Middle frontal gyrus (tissue), 1 donor: ENCODE results near the gene ME1.
"Not testable (repeated sequence)": the region's sequence is repeated elsewhere in the genome, so short reads cannot be mapped to it uniquely, and the experiment has no call there.

Source experiments
- DNase-seq: peaks from one replicate; pipeline ENCODE4 v3.0.0-alpha.2; 2015; ENCODE audit warnings: low spot score; ENCODE audit errors: extremely low spot score

The ME1 gene

GRCh38 chr6:83359638-83360037 lies 71.2 kb downstream of the ME1 start:
- no peak for DNase-seq

DNA sequence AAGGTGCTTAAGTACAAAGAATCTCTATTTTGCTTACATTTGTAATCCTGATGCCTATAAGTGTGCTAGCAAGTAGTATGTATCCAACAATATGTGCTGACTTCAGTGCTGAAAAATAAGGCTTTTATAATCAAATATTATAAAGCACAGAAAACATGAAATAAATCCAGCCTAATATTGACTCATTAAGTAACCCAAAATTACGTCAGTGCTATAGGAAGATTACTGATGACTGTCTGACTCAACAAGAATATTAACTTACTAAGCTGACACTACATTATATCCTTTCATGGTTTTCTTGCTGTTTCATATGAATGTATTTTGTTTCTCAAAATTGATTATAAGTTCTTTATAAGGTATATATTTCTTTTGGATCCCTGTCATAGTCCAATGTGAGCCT lies 76.1 kb downstream of the ME1 start:
- DNase-seq = no peak

DNA sequence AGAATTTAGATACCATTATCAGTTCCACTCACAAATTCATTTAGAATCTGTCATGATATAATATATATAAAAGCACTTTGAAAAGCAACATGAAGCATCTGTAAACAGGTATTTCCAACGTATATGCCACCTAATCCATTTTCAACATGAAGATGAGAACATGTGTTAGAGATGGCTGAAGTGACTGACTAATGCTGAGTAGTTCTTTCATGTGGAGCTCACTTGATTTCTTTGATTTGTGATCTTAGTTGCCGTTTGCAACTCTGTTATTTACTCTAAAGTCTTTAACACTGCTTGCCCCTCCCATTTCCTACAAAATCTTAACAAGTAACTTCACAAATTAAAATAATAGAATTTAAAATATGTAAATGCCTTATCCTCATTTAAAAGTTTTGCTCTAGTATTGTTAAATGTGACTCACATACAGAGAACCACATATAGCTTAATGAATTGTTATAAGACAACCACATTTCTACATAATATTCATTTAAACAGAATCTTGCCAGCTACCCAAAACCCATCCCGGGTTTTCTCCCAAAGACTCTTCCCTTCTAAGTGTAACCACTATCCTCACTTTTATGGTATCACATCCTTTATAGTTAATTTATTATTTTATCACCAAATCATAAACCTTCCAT lies 78.3 kb downstream of the ME1 start:
- no peak for DNase-seq

DNA sequence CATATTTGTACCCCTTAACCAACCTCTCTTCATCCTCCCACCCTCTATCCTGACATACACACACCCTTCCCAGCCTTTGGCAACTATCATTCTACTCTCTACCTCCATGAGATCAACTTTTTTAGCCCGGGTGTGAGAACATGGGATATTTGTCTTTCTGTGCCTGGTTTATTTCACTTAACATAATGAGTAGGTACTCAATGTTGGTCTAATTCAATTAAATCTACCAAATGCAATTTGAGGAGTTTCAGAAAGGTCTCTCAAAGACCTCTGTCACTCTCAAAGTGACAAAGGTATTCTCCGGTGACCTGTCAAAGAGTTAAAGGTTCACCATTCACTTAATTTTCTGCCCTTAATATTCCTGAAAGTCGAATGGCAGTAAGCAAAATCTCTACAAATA lies 87.7 kb downstream of the ME1 start:
- DNase-seq = no peak

GRCh38 chr6:83341765-83342164 lies 89.1 kb downstream of the ME1 start:
- DNase-seq = no peak

DNA sequence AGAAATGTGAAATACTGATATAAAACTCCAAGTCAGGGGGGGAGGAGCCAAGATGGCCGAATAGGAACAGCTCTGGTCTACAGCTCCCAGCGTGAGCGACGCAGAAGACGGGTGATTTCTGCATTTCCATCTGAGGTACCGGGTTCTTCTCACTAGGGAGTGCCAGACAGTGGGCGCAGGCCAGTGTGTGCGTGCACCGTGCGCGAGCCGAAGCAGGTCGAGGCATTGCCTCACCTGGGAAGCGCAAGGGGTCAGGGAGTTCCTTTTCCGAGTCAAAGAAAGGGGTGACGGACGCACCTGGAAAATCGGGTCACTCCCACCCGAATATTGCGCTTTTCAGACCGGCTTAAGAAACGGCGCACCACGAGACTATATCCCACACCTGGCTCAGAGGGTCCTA lies 96.9 kb downstream of the ME1 start:
- not testable (repeated sequence) for DNase-seq

DNA sequence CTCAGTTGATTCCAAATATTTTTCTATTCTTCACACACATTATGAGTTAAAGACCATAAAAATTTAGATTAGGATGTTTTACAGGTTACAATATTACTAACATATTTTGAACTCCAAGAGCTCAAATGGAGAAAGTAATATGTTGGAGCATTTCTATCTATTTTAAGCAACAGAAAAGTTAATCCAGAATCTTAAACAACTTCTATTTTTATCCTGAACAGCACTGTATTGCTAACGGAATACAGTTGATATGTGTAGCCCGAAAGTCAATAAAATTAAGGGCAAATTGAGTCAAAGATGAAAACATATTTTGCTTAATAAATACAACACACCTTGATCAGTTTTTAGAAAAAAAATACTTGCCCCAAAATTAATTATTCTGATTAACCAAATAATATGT lies 97.4 kb downstream of the ME1 start:
- DNase-seq = no peak

- no peak for DNase-seq
These were observed 116.2 kb downstream of the ME1 start for GRCh38 chr6:83314693-83315092.

- DNase-seq = no peak
These were observed 117.0 kb downstream of the ME1 start for GRCh38 chr6:83313882-83314281.

- DNase-seq = no peak
These were observed 119.6 kb downstream of the ME1 start for GRCh38 chr6:83311231-83311630.

GRCh38 chr6:83310046-83310445 lies 120.8 kb downstream of the ME1 start:
- DNase-seq = no peak

- DNase-seq = no peak
These were observed 121.5 kb downstream of the ME1 start for GRCh38 chr6:83309344-83309743.

DNA sequence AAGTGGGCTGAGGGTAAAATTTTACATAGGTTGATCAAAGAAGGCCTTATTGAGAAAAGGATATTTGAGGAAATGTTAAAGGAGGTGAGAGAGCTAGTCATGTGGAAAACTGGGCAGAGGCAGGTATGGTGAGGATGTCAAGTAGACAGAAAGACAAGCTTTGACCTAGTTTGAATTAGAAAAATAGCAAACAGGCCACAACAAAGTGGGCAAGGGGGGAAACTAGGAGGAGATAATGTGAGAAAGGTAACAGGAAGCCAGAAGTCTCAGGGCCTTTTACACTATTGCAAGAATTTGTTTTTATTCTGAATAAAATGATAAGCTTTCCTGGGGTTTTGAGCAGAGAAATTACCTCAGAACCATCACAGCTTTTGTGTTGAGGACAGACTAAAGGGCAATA lies 122.0 kb downstream of the ME1 start:
- DNase-seq = no peak

- no peak for DNase-seq
These were observed 123.0 kb downstream of the ME1 start for GRCh38 chr6:83307849-83308248.

GRCh38 chr6:83303426-83303825 lies 127.4 kb downstream of the ME1 start:
- no peak for DNase-seq

DNA sequence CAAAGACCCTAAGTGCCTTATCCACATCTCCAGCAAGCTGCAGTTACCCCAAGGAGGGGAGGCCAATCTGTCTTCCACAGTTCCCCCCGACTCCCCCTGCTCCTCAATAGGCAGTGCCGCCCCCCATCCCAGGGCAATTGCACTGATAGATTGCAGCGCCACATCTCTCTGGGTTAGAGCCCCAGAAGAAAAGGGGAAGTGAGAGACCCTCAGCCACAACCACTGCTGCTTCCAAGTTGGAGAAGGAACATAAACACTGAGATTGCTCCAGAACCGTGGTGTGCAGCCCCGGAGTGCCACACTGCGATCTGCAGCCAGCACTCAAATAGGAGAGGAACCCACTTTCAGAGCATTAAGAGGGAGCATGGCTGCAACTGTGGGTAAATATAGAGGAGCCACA lies 136.2 kb downstream of the ME1 start:
- no peak for DNase-seq

- DNase-seq = no peak
These were observed 137.7 kb downstream of the ME1 start for GRCh38 chr6:83292900-83293843.

GRCh38 chr6:83287298-83287697 lies 143.6 kb downstream of the ME1 start:
- DNase-seq = not testable (repeated sequence)

- DNase-seq = no peak
These were observed 144.9 kb downstream of the ME1 start for GRCh38 chr6:83285917-83286316.

DNA sequence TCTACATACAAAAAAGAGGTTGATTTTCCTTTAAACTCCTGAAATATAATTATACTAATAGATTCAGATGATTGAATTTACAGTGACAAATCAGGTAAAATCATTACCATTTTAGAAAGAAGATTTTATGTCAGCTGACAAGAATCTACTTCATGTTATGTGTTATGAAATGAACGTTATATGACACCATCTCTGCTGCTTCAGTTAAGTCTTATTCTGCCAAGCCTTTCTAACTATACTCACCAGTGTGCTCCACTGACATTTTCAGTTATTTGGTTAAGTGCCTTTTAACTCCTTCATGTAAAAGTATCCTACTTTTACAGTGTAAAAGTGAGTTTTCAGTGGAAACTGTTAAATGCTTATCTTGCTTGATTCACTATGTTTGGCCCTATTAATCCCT lies 157.3 kb downstream of the ME1 start:
- DNase-seq = no peak

DNA sequence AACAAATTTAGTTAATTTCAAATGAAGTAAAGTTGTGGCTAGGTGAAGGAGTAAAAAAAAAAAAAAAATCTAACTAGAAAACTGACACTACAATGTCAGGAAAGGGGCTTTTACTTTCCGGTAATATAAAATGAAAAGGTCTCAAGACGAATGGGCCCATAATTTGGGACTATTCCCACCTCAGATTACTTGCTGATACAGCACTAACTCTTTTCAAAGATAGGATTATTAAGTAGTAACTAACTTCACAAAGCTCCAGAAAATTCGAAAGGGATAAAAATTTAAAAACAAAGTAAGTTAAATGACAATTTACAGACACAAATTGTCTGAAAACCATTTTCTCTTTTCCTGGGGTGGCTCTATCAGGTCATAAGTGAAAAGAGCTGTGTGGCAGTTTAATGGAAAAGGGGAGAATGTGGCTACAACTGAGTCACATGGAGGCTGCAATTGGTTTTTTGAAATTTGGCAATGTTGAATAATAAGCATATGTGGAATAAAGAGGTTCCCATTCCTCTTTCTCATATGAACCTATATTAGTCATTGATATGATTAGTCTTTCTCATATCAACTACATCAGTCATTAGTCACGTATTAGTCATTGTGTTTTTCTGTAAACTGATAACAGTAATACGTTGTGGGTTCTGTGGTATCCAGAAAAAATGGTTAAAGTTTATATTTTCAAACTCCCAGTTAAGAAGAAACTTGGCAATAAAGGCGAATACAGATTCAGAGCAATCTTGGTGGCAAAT lies 159.7 kb downstream of the ME1 start:
- DNase-seq = no peak

- no peak for DNase-seq
These were observed 165.5 kb downstream of the ME1 start for GRCh38 chr6:83265384-83265783.
